Measurements from ENCODE around the gene TMEM8B. TPM values are rescaled to one million over a fixed set of nuclear protein-coding genes. Genes with fewer than 3 reads are reported as not detected.

Gene TMEM8B
- total RNA-seq, 1 experiment from 2014 or later: 9.3 TPM

- Histone ChIP-seq H3K27ac (ENCODE audit: insufficient read length, low read depth, low read length) (no peak overlapping the region), H2BK20ac (ENCODE audit: low read depth, low read length, poor library complexity, severe bottlenecking) (no peak overlapping the region), H3K79me1 (ENCODE audit: insufficient read depth, low read depth, low read length, poor library complexity, severe bottlenecking) (no peaks in the 10 kb centered on the region), H2BK120ac (ENCODE audit: low read depth, low read length, poor library complexity, severe bottlenecking) (no peak overlapping the region), H3K27me3 (ENCODE audit: insufficient read depth, low read length) (no peaks in the 10 kb centered on the region), H2AFZ (ENCODE audit: low read length) (no peak overlapping the region), H4K8ac (replicated peaks; ENCODE audit: insufficient read length, low read depth, low read length) (no peak overlapping the region), H3K4ac (ENCODE audit: low read depth, low read length) (no peak overlapping the region), H2AK5ac (ENCODE audit: insufficient read length, low read length) (no peak overlapping the region), H4K5ac (ENCODE audit: insufficient read length, low read depth, low read length) (no peak overlapping the region), H3K4me1 (ENCODE audit: insufficient read depth, low read length) (peaks cover 7% of the 10 kb centered on the region; the same call in 1 of the 2 replicates), H4K20me1 (ENCODE audit: control insufficient read depth, insufficient read depth, insufficient read length) (no peaks in the 10 kb centered on the region), H2BK5ac (ENCODE audit: insufficient read length, low read length) (no peak overlapping the region), H3K4me2 (ENCODE audit: insufficient read depth, insufficient read length, low read length) (no peak overlapping the region), H3K9ac (ENCODE audit: extremely low read depth, insufficient read length, low read length) (no peak overlapping the region), H3K14ac (ENCODE audit: insufficient read depth, low read length) (no peak overlapping the region), H3K18ac (ENCODE audit: insufficient read length, low read depth, low read length) (no peak overlapping the region), H3K56ac (ENCODE audit: insufficient read length, low read depth, low read length) (no peak overlapping the region), H2BK15ac (ENCODE audit: low read depth, low read length) (no peak overlapping the region), H3K79me2 (ENCODE audit: insufficient read depth, low read length) (no peaks in the 10 kb centered on the region), H3T11ph (ENCODE audit: low read length) (no peak overlapping the region), H4K91ac (ENCODE audit: insufficient read length, low read depth, low read length) (no peak overlapping the region), H3K23ac (ENCODE audit: insufficient read length, low read depth, low read length) (no peak overlapping the region), H2BK12ac (ENCODE audit: insufficient read length, low read depth, low read length) (no peak overlapping the region), H3K23me2 (ENCODE audit: insufficient read length, low read depth, low read length, poor library complexity, severe bottlenecking) (no peaks in the 10 kb centered on the region), H3K9me3 (ENCODE audit: control insufficient read depth, low read depth, low read length) (no peaks in the 10 kb centered on the region)
- Mint-ChIP-seq H3K4me1 (peaks cover 16% of the 10 kb centered on the region in 2 experiments), H3K36me3 (ENCODE audit: insufficient read depth in 1 of 3, low read depth in 3 of 3) (peaks cover 0 to 3% (median 1%) of the 10 kb centered on the region in 3 experiments; a peak in 4 of 7 replicates), H3K4me3 (no peak overlapping the region), H3K27me3 (ENCODE audit: low read depth) (peaks cover 3% of the 10 kb centered on the region; the same call in 1 of the 2 replicates), H3K27ac (no peak overlapping the region; a peak in 1 of 7 replicates), H3K9me3 (no peaks in the 10 kb centered on the region)
- no peak for TF ChIP-seq CTCF (conservative IDR thresholded peaks at IDR 0.05)
- no CpG with 5 or more reads among the region's 19 CpGs for WGBS (ENCODE audit: extremely low coverage, insufficient read length, low lambda C conversion rate)
- no peak for DNase-seq
These were observed 40.7 kb downstream of the TMEM8B start for GRCh38 chr9:35869621-35870216.
